ENCODE measurements around the gene RASGEF1B. TPM values are rescaled to one million over a fixed set of nuclear protein-coding genes. Genes with fewer than 3 reads are reported as not detected.

RASGEF1B gene
- total RNA-seq, 1 experiment from 2014 or later, result 7.5 TPM

- Histone ChIP-seq H3K9me3 (ENCODE audit: control insufficient read depth, low read depth, low read length) (no peaks in the 10 kb centered on the region), H2AFZ (ENCODE audit: low read length) (no peak overlapping the region), H3K4me2 (ENCODE audit: insufficient read depth, insufficient read length, low read length) (no peak overlapping the region), H3K23me2 (ENCODE audit: insufficient read length, low read depth, low read length, poor library complexity, severe bottlenecking) (no peaks in the 10 kb centered on the region), H4K91ac (ENCODE audit: insufficient read length, low read depth, low read length) (no peak overlapping the region), H3K23ac (ENCODE audit: insufficient read length, low read depth, low read length) (no peak overlapping the region), H4K20me1 (ENCODE audit: control insufficient read depth, insufficient read depth, insufficient read length) (no peaks in the 10 kb centered on the region), H2BK5ac (ENCODE audit: insufficient read length, low read length) (no peak overlapping the region), H3K18ac (ENCODE audit: insufficient read length, low read depth, low read length) (no peak overlapping the region), H4K5ac (ENCODE audit: insufficient read length, low read depth, low read length) (no peak overlapping the region), H2AK5ac (ENCODE audit: insufficient read length, low read length) (no peak overlapping the region), H2BK20ac (ENCODE audit: low read depth, low read length, poor library complexity, severe bottlenecking) (no peak overlapping the region), H3K9ac (ENCODE audit: extremely low read depth, insufficient read length, low read length) (no peak overlapping the region), H3K27me3 (ENCODE audit: insufficient read depth, low read length) (no peaks in the 10 kb centered on the region), H3K79me2 (ENCODE audit: insufficient read depth, low read length) (no peaks in the 10 kb centered on the region), H2BK120ac (ENCODE audit: low read depth, low read length, poor library complexity, severe bottlenecking) (no peak overlapping the region), H2BK12ac (ENCODE audit: insufficient read length, low read depth, low read length) (no peak overlapping the region), H3K79me1 (ENCODE audit: insufficient read depth, low read depth, low read length, poor library complexity, severe bottlenecking) (no peaks in the 10 kb centered on the region), H3K14ac (ENCODE audit: insufficient read depth, low read length) (no peak overlapping the region), H4K8ac (replicated peaks; ENCODE audit: insufficient read length, low read depth, low read length) (no peak overlapping the region), H3K56ac (ENCODE audit: insufficient read length, low read depth, low read length) (no peak overlapping the region), H3K4me1 (ENCODE audit: insufficient read depth, low read length) (peaks cover 3% of the 10 kb centered on the region; the same call in 1 of the 2 replicates), H2BK15ac (ENCODE audit: low read depth, low read length) (no peak overlapping the region), H3K4ac (ENCODE audit: low read depth, low read length) (no peak overlapping the region), H3K27ac (ENCODE audit: insufficient read length, low read depth, low read length) (no peak overlapping the region), H3T11ph (ENCODE audit: low read length) (no peak overlapping the region)
- no peaks in the 10 kb centered on the region; a peak in 1 of 5 replicates for H3K9me3 Mint-ChIP-seq
- TF ChIP-seq CTCF (conservative IDR thresholded peaks at IDR 0.05), result no peak
- DNase-seq, result no peak
- peak overlapping the region in 2 of 3 experiments; percentile 46 to 89; a peak in 4 of 7 replicates for H3K27ac Mint-ChIP-seq
- peak overlapping the region in 1 of 2 experiments; percentile 27; a peak in 2 of 5 replicates for H3K4me3 Mint-ChIP-seq
- no CpG with 5 or more reads among the region's 4 CpGs for WGBS (ENCODE audit: extremely low coverage, insufficient read length, low lambda C conversion rate)
- peaks cover 20 to 36% of the 10 kb centered on the region in 2 experiments for H3K4me1 Mint-ChIP-seq
- H3K36me3 Mint-ChIP-seq (ENCODE audit: insufficient read depth in 1 of 3, low read depth in 3 of 3), result 0 out of 7 replicates have a peak, but pooled peaks cover 0 to 3% (median 0%) of the 10 kb centered on the region in 3 experiments
- no peaks in the 10 kb centered on the region for H3K27me3 Mint-ChIP-seq (ENCODE audit: low read depth)
These were observed 40.5 kb upstream of the RASGEF1B start for GRCh38 chr4:81512001-81512756.

All from H9 (cell line).